CD4-positive, alpha-beta T cell treated with Interleukin-1 beta for 1 hour (primary cell): ENCODE data around the gene ARHGAP31.
"Not testable (repeated sequence)": the region's sequence is repeated elsewhere in the genome, so short reads cannot be mapped to it uniquely, and the experiment has no call there.

Experiments used
- DNase-seq, 2 donors: peaks; one replicate each; pipeline ENCODE4 v3.0.0-alpha.2; 2020 to 2022

Gene ARHGAP31

GRCh38 chr3:119294696-119295671, 801 bp downstream of the ARHGAP31 start:
- DNase-seq = peak; percentile 52 to 53

GRCh38 chr3:119295816-119296726, 1.9 kb downstream of the ARHGAP31 start:
- no peak for DNase-seq

- no peak for DNase-seq
Observed at GRCh38 chr3:119296727-119297122, 2.5 kb downstream of the ARHGAP31 start.

- no peak for DNase-seq
Observed at GRCh38 chr3:119297169-119297568, 3.0 kb downstream of the ARHGAP31 start.

- no peak for DNase-seq
Observed at GRCh38 chr3:119298565-119298941, 4.4 kb downstream of the ARHGAP31 start.

- no peak for DNase-seq
Observed at GRCh38 chr3:119300991-119301391, 6.8 kb downstream of the ARHGAP31 start.

- no peak for DNase-seq
Observed at GRCh38 chr3:119301662-119302061, 7.5 kb downstream of the ARHGAP31 start.

GRCh38 chr3:119302697-119303551, 8.7 kb downstream of the ARHGAP31 start:
- no peak for DNase-seq

- DNase-seq = no peak
Observed at GRCh38 chr3:119304201-119304713, 10.1 kb downstream of the ARHGAP31 start.

- no peak for DNase-seq
Observed at GRCh38 chr3:119305286-119305685, 11.1 kb downstream of the ARHGAP31 start.

GRCh38 chr3:119306378-119306777, 12.2 kb downstream of the ARHGAP31 start:
- DNase-seq = not testable (repeated sequence)

- no peak for DNase-seq
Observed at GRCh38 chr3:119308355-119308754, 14.2 kb downstream of the ARHGAP31 start.

- DNase-seq = no peak
Observed at GRCh38 chr3:119309591-119309990, 15.4 kb downstream of the ARHGAP31 start.

GRCh38 chr3:119310071-119310470, 15.9 kb downstream of the ARHGAP31 start:
- no peak for DNase-seq

GRCh38 chr3:119311081-119311925, 17.1 kb downstream of the ARHGAP31 start:
- DNase-seq = no peak

- no peak for DNase-seq
Observed at GRCh38 chr3:119313461-119313860, 19.3 kb downstream of the ARHGAP31 start.

GRCh38 chr3:119314821-119315220, 20.6 kb downstream of the ARHGAP31 start:
- no peak for DNase-seq

- DNase-seq = no peak
Observed at GRCh38 chr3:119315600-119316312, 21.6 kb downstream of the ARHGAP31 start.

GRCh38 chr3:119316313-119316670, 22.1 kb downstream of the ARHGAP31 start:
- no peak for DNase-seq

- DNase-seq = no peak
Observed at GRCh38 chr3:119318876-119319275, 24.7 kb downstream of the ARHGAP31 start.

GRCh38 chr3:119319311-119319710, 25.1 kb downstream of the ARHGAP31 start:
- DNase-seq = no peak
